ENCODE measurements around the gene EPB41L4B.

EPB41L4B gene

GRCh38 chr9:109253637-109254284 lies 67.1 kb downstream of the EPB41L4B start:
- Histone ChIP-seq H3K36me3 (ENCODE audit: control insufficient read depth in 2 of 2, insufficient read depth in 1 of 2, low read length in 2 of 2) (peaks cover 0 to 11% of the 10 kb centered on the region in 2 experiments; a peak in 1 of 3 replicates), H3K4me1 (ENCODE audit: control insufficient read depth, insufficient read depth, low read length) (peaks cover 10% of the 10 kb centered on the region; the same call in 1 of the 2 replicates), H3K27ac (ENCODE audit: extremely low read depth, low read depth, low read length) (no peak overlapping the region), H3K4me3 (ENCODE audit: low read depth, low read length) (no peak overlapping the region), H3K9me3 (ENCODE audit: control insufficient read depth, insufficient read depth, low read depth, low read length) (no peaks in the 10 kb centered on the region)
- POLR2A ChIA-PET, result no interaction called here
- TF ChIP-seq ZNF223 (tag by site-specific recombination; IDR thresholded peaks at IDR 0.05) (no peak), ZNF202 (tag by site-specific recombination; IDR thresholded peaks at IDR 0.05; ENCODE audit: borderline replicate concordance) (no peak), ZFP37 (tag by site-specific recombination; IDR thresholded peaks at IDR 0.05) (no peak), IKZF3 (tag by site-specific recombination; IDR thresholded peaks at IDR 0.05) (no peak), ZNF423 (tag by site-specific recombination; IDR thresholded peaks at IDR 0.05) (no peak), ZNF140 (tag by site-specific recombination; IDR thresholded peaks at IDR 0.05) (no peak), ZFP69B (tag by site-specific recombination; IDR thresholded peaks at IDR 0.05) (no peak), ZNF169 (tag by site-specific recombination; IDR thresholded peaks at IDR 0.05) (no peak), ZNF514 (tag by site-specific recombination; IDR thresholded peaks at IDR 0.05) (no peak), ZNF266 (tag by site-specific recombination; IDR thresholded peaks at IDR 0.05; ENCODE audit: low read depth) (no peak), PATZ1 (tag by site-specific recombination; IDR thresholded peaks at IDR 0.05) (no peak), BCL11B (tag by site-specific recombination; IDR thresholded peaks at IDR 0.05; ENCODE audit: low read depth) (no peak), ZNF19 (tag by site-specific recombination; IDR thresholded peaks at IDR 0.05; ENCODE audit: low read depth) (no peak), FEZF1 (tag by site-specific recombination; IDR thresholded peaks at IDR 0.05) (no peak), ZNF23 (tag by site-specific recombination; IDR thresholded peaks at IDR 0.05; ENCODE audit: borderline replicate concordance) (no peak), ZNF501 (tag by site-specific recombination; IDR thresholded peaks at IDR 0.05) (no peak), ZNF133 (tag by site-specific recombination; IDR thresholded peaks at IDR 0.05) (no peak), SETDB1 (IDR thresholded peaks at IDR 0.05; ENCODE audit: insufficient read length, low read length) (no peak), TCF7L2 (IDR thresholded peaks at IDR 0.05; ENCODE audit: borderline replicate concordance, low read depth, low read length) (no peak)
- CTCF ChIA-PET, result interaction anchor here (0.6 to 1.5 kb wide), 7 partner anchors 9 to 371 kb away, joined by 3 to 5 read pairs (median 3); no protein-coding TSS in a partner anchor

GRCh38 chr9:109253241-109253636 lies 67.6 kb downstream of the EPB41L4B start:
- H3K4me1 ChIP-seq (ENCODE audit: control insufficient read depth, insufficient read depth, low read length), result peaks cover 10% of the 10 kb centered on the region; the same call in 1 of the 2 replicates
- H3K9me3 ChIP-seq (ENCODE audit: control insufficient read depth, insufficient read depth, low read depth, low read length), result no peaks in the 10 kb centered on the region
- peaks cover 0 to 11% of the 10 kb centered on the region in 2 experiments; a peak in 1 of 3 replicates for H3K36me3 ChIP-seq (ENCODE audit: control insufficient read depth in 2 of 2, insufficient read depth in 1 of 2, low read length in 2 of 2)
- CTCF ChIA-PET, result interaction anchor here (0.7 to 1.4 kb wide), 4 partner anchors 9 to 254 kb away, joined by 3 to 5 read pairs (median 4); no protein-coding TSS in a partner anchor
- POLR2A ChIA-PET, result no interaction called here
- H3K4me3 ChIP-seq (ENCODE audit: low read depth, low read length), result no peak overlapping the region
- H3K27ac ChIP-seq (ENCODE audit: extremely low read depth, low read depth, low read length), result no peak overlapping the region
- TF ChIP-seq PATZ1 (tag by site-specific recombination; IDR thresholded peaks at IDR 0.05) (no peak), ZNF423 (tag by site-specific recombination; IDR thresholded peaks at IDR 0.05) (no peak), ZFP37 (tag by site-specific recombination; IDR thresholded peaks at IDR 0.05) (no peak), ZNF114 (tag by site-specific recombination; IDR thresholded peaks at IDR 0.05) (no peak), ZNF48 (tag by site-specific recombination; IDR thresholded peaks at IDR 0.05) (no peak), ZNF280D (tag by site-specific recombination; IDR thresholded peaks at IDR 0.05) (no peak), GLI2 (tag by site-specific recombination; IDR thresholded peaks at IDR 0.05; ENCODE audit: borderline replicate concordance, low read depth) (no peak), ZNF18 (tag by site-specific recombination; IDR thresholded peaks at IDR 0.05) (no peak), ZNF449 (tag by site-specific recombination; IDR thresholded peaks at IDR 0.05) (no peak)

All from HEK293 (cell line).